Stimulated activated CD8-positive, alpha-beta memory T cell treated with anti-CD3 and anti-CD28 coated beads, Interleukin-4, amount 100 ng/mL, for 48 hours (primary cell): Measurements from ENCODE around the gene GTF3C5.
"Not testable (repeated sequence)": the region's sequence is repeated elsewhere in the genome, so short reads cannot be mapped to it uniquely, and the experiment has no call there.

Experiments used
- DNase-seq: peaks from one replicate; pipeline ENCODE4 v3.0.0-alpha.2; 2020

The GTF3C5 gene

GRCh38 chr9:133056533-133056932, 25.7 kb downstream of the GTF3C5 start:
- DNase-seq: no peak

GRCh38 chr9:133057006-133057405, 26.2 kb downstream of the GTF3C5 start:
- no peak for DNase-seq

GRCh38 chr9:133057553-133057952, 26.8 kb downstream of the GTF3C5 start:
- DNase-seq: no peak

- DNase-seq: no peak
These were observed 27.3 kb downstream of the GTF3C5 start for GRCh38 chr9:133058071-133058470.

GRCh38 chr9:133058550-133059320, 27.9 kb downstream of the GTF3C5 start:
- no peak for DNase-seq

- no peak for DNase-seq
These were observed 28.8 kb downstream of the GTF3C5 start for GRCh38 chr9:133059623-133060022.

GRCh38 chr9:133060417-133060841, 29.6 kb downstream of the GTF3C5 start:
- DNase-seq: no peak

- DNase-seq: not testable (repeated sequence)
These were observed 30.4 kb downstream of the GTF3C5 start for GRCh38 chr9:133061019-133061763.

- not testable (repeated sequence) for DNase-seq
These were observed 31.0 kb downstream of the GTF3C5 start, which contains the start of gene CEL for GRCh38 chr9:133061764-133062145. Gene CEL, plus strand, starts transcription at chr9:133061981. Its CDS starts 22 bp downstream, at chr9:133062003.

GRCh38 chr9:133062569-133062968, 31.8 kb downstream of the GTF3C5 start:
- not testable (repeated sequence) for DNase-seq

- no peak for DNase-seq
These were observed 32.3 kb downstream of the GTF3C5 start for GRCh38 chr9:133063159-133063499.

- DNase-seq: no peak
These were observed 32.9 kb downstream of the GTF3C5 start for GRCh38 chr9:133063500-133064231.

- no peak for DNase-seq
These were observed 33.7 kb downstream of the GTF3C5 start for GRCh38 chr9:133064241-133065069.

- no peak for DNase-seq
These were observed 34.2 kb downstream of the GTF3C5 start for GRCh38 chr9:133065070-133065388.

GRCh38 chr9:133066181-133066983, 35.6 kb downstream of the GTF3C5 start:
- no peak for DNase-seq

- DNase-seq: no peak
These were observed 36.2 kb downstream of the GTF3C5 start for GRCh38 chr9:133067006-133067405.

GRCh38 chr9:133067813-133068212, 37.0 kb downstream of the GTF3C5 start:
- DNase-seq: no peak

GRCh38 chr9:133068431-133068830, 37.6 kb downstream of the GTF3C5 start:
- not testable (repeated sequence) for DNase-seq

GRCh38 chr9:133070500-133070961, 39.7 kb downstream of the GTF3C5 start:
- DNase-seq: not testable (repeated sequence)

- DNase-seq: not testable (repeated sequence)
These were observed 40.2 kb downstream of the GTF3C5 start for GRCh38 chr9:133070985-133071384.

- no peak for DNase-seq
These were observed 40.8 kb downstream of the GTF3C5 start for GRCh38 chr9:133071484-133072150.
